Caco-2 (cell line): ENCODE measurements around the gene COL17A1. TPM values are rescaled to one million over a fixed set of nuclear protein-coding genes. Genes with fewer than 3 reads are reported as not detected.

Source experiments
- BruUV-seq: library from RNA; stranded (reverse); fragments of 400-500 nt; replicated peaks from 2 replicates; lab custom pipeline; 2021; lab: Mats Ljungman, UMichigan
- CTCF ChIA-PET: fragments of 300-600 bp; sonication (Branson Sonifier 250); formaldehyde crosslinking; loops from one replicate; lab custom pipeline; 2022; ENCODE audit warnings: antibody characterized with exemption; lab: Charles Lee
- POLR2A ChIA-PET: fragments of 300-600 bp; sonication (Branson Sonifier 250); formaldehyde crosslinking; loops from one replicate; lab custom pipeline; 2022; ENCODE audit warnings: antibody characterized with exemption; lab: Charles Lee
- DNase-seq, 2 experiments: peaks; one replicate each; pipeline versions ENCODE4 v3.0.0 to v3.0.0-alpha.2; 2020 to 2022
- H3K27me3 ChIP-seq: replicated peaks from 2 replicates; pipeline ENCODE4 v1.6.0; 2011; ENCODE audit warnings: low read length; ENCODE audit not compliant: control insufficient read depth, insufficient read depth
- H3K36me3 ChIP-seq: 2 replicates; pipeline ENCODE4 v1.5.1; 2011; ENCODE audit warnings: low read length; ENCODE audit not compliant: control insufficient read depth, insufficient read depth
- H3K4me1 ChIP-seq: fragments of 250-450 bp; sonication (Bioruptor Pico); 2 replicates; pipeline ENCODE4 v1.5.1; 2020; ENCODE audit warnings: mild to moderate bottlenecking
- H3K4me3 ChIP-seq: 2 replicates; pipeline ENCODE4 v1.5.1; 2011; ENCODE audit warnings: low read depth, mild to moderate bottlenecking, control low read depth, low read length
- H3K9me3 ChIP-seq: fragments of 250-450 bp; sonication (Bioruptor Pico); 2 replicates; pipeline ENCODE4 v1.5.1; 2020; ENCODE audit warnings: mild to moderate bottlenecking, moderate library complexity
- H3K27ac Mint-ChIP-seq: one replicate; pipeline ENCODE4 v1.8.0; 2022; ENCODE audit warnings: mixed read lengths; ENCODE audit not compliant: unreplicated experiment
- H3K27me3 Mint-ChIP-seq: one replicate; pipeline ENCODE4 v1.8.0; 2022; ENCODE audit warnings: mixed read lengths; ENCODE audit not compliant: insufficient read depth, unreplicated experiment
- H3K36me3 Mint-ChIP-seq: one replicate; pipeline ENCODE4 v1.8.0; 2022; ENCODE audit warnings: mild to moderate bottlenecking, mixed read lengths; ENCODE audit not compliant: insufficient read depth, unreplicated experiment
- H3K4me1 Mint-ChIP-seq: one replicate; pipeline ENCODE4 v1.8.0; 2022; ENCODE audit warnings: low read depth, mixed read lengths; ENCODE audit not compliant: unreplicated experiment
- H3K4me3 Mint-ChIP-seq: one replicate; pipeline ENCODE4 v1.8.0; 2022; ENCODE audit warnings: mild to moderate bottlenecking, moderate library complexity, mixed read lengths; ENCODE audit not compliant: unreplicated experiment
- H3K9me3 Mint-ChIP-seq: one replicate; pipeline ENCODE4 v1.8.0; 2022; ENCODE audit warnings: mixed read lengths; ENCODE audit not compliant: unreplicated experiment
- CTCF ChIP-seq, 2 experiments: fragments of 200-600 bp in 1 of 2; IDR thresholded peaks; 1 replicate in 1 of 2; 2 replicates in 1 of 2; pipeline versions ENCODE4 v1.5.1 to v1.8.0; 2011 to 2022; ENCODE audit warnings: antibody characterized with exemption in 1 of 2, control low read depth in 1 of 2, inconsistent platforms in 1 of 2, low read depth in 1 of 2, low read length in 1 of 2, mild to moderate bottlenecking in 1 of 2, moderate library complexity in 1 of 2; ENCODE audit not compliant: insufficient read depth in 1 of 2, severe bottlenecking in 1 of 2, unreplicated experiment in 1 of 2
- intact Hi-C: fragments of 100-400 bp; cut with micrococcal nuclease; formaldehyde crosslinking; loops from one replicate; pipeline ENCODE4 v1.10.0; 2022; ENCODE audit not compliant: unreplicated experiment
- total RNA-seq: library from RNA; stranded (reverse); gene quantifications from 2 replicates; pipeline ENCODE4 v1.2.3, GENCODE V29; 2022

Gene COL17A1
- total RNA-seq, 1 experiment from 2014 or later: 0.45 TPM

- ChIA-PET CTCF (no interaction called here), POLR2A (no interaction called here)
- DNase-seq: no peak
- intact Hi-C loops: no loop called here
- Mint-ChIP-seq H3K27ac (no peak overlapping the region), H3K4me3 (no peak overlapping the region), H3K36me3 (no peaks in the 10 kb centered on the region), H3K27me3 (no peaks in the 10 kb centered on the region), H3K4me1 (no peaks in the 10 kb centered on the region), H3K9me3 (no peaks in the 10 kb centered on the region)
- peaks cover 13% of the 10 kb centered on the region; the same call in 1 of the 2 replicates for H3K4me1 ChIP-seq
- H3K27me3 ChIP-seq: no peaks in the 10 kb centered on the region
- H3K4me3 ChIP-seq: no peak overlapping the region
- H3K36me3 ChIP-seq: no peaks in the 10 kb centered on the region
- no peaks in the 10 kb centered on the region for H3K9me3 ChIP-seq
- BruUV-seq: no TSS peak
- no peak for TF ChIP-seq CTCF (IDR thresholded peaks at IDR 0.05; ENCODE audit: insufficient read depth in 1 of 2, low read depth in 1 of 2, low read length in 1 of 2, severe bottlenecking in 1 of 2, unreplicated experiment in 1 of 2)
Measured at GRCh38 chr10:104054430-104054829, 31.2 kb downstream of the COL17A1 start.

GRCh38 chr10:104053201-104053600 lies 32.5 kb downstream of the COL17A1 start:
- Histone ChIP-seq H3K9me3 (no peaks in the 10 kb centered on the region), H3K4me1 (peaks cover 13% of the 10 kb centered on the region; the same call in 1 of the 2 replicates), H3K36me3 (no peaks in the 10 kb centered on the region), H3K4me3 (no peak overlapping the region), H3K27me3 (no peaks in the 10 kb centered on the region)
- DNase-seq: no peak
- Mint-ChIP-seq H3K4me3 (no peak overlapping the region), H3K4me1 (no peaks in the 10 kb centered on the region), H3K9me3 (no peaks in the 10 kb centered on the region), H3K36me3 (no peaks in the 10 kb centered on the region), H3K27ac (no peak overlapping the region), H3K27me3 (no peaks in the 10 kb centered on the region)
- POLR2A ChIA-PET: interaction anchor here (0.5 kb wide), 1 partner anchor 72 kb away, joined by 4 read pairs; no protein-coding TSS in a partner anchor
- TF ChIP-seq CTCF (IDR thresholded peaks at IDR 0.05; ENCODE audit: insufficient read depth in 1 of 2, low read depth in 1 of 2, low read length in 1 of 2, severe bottlenecking in 1 of 2, unreplicated experiment in 1 of 2): no peak
- CTCF ChIA-PET: no interaction called here
- intact Hi-C loops: no loop called here
- BruUV-seq: no TSS peak

- H3K27ac Mint-ChIP-seq: no peak overlapping the region
- Histone ChIP-seq H3K4me3 (no peak overlapping the region), H3K9me3 (no peaks in the 10 kb centered on the region), H3K27me3 (no peaks in the 10 kb centered on the region), H3K4me1 (peaks cover 13% of the 10 kb centered on the region; the same call in 1 of the 2 replicates), H3K36me3 (no peaks in the 10 kb centered on the region)
- no TSS peak for BruUV-seq
- H3K4me3 Mint-ChIP-seq: no peak overlapping the region
- no peaks in the 10 kb centered on the region for H3K9me3 Mint-ChIP-seq
- intact Hi-C loops: no loop called here
- ChIA-PET CTCF (no interaction called here), POLR2A (no interaction called here)
- H3K36me3 Mint-ChIP-seq: no peaks in the 10 kb centered on the region
- H3K27me3 Mint-ChIP-seq: no peaks in the 10 kb centered on the region
- TF ChIP-seq CTCF (IDR thresholded peaks at IDR 0.05; ENCODE audit: insufficient read depth in 1 of 2, low read depth in 1 of 2, low read length in 1 of 2, severe bottlenecking in 1 of 2, unreplicated experiment in 1 of 2): no peak
- H3K4me1 Mint-ChIP-seq: no peaks in the 10 kb centered on the region
- no peak for DNase-seq
Measured at GRCh38 chr10:104052431-104052830, 33.2 kb downstream of the COL17A1 start.
